Jurkat, Clone E6-1 (cell line): ENCODE data around the gene NDUFV2.
"Not testable (repeated sequence)": the region's sequence is repeated elsewhere in the genome, so short reads cannot be mapped to it uniquely, and the experiment has no call there.

Source experiments
- DNase-seq: peaks from one replicate; pipeline ENCODE4 v3.0.0-alpha.2; 2011; ENCODE audit warnings: low read depth, low spot score
- H3K4me3 ChIP-seq: 2 replicates; pipeline ENCODE4 v1.5.1; 2011; ENCODE audit warnings: mild to moderate bottlenecking, low read length, control low read depth, moderate library complexity

Gene NDUFV2

DNA sequence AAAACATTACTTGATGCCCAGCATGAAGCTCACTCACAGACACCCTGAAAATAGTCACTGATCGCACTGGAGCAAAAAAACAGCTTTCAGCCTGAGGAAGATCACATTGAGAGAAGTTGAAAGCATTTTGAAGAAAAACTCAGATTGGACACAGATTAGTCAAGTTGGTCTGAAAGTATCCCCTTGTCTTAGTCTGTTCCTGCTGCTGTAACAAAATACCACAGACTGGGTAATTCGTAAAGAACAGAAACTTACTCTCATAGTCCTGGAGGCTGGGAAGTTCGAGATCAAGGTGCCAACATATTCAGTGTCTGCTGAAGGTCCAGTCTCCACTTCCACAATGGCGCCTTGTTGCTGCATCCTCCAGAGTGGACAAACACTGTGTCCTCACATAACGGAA lies 14.2 kb upstream of the NDUFV2 start:
- no peak for DNase-seq
- H3K4me3 ChIP-seq = no peak overlapping the region

DNA sequence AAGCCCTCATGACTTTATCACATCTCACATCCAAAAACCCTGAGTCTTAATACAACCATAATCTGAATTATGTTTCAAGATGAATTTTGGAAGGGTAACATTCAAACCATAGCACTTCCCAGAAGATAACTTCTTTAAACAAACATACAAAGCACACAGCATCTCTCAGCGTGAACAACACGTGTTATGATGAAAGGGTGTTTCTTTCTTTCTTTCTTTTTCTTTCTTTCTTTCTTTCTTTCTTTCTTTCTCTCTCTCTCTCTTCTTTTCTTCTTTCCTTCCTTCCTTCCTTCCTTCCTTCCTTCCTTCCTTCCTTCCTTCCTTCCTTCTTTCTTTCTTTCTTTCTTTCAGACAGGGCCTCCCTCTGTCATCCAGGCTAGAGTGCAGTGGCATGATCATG lies 13.8 kb upstream of the NDUFV2 start:
- H3K4me3 ChIP-seq, DNase-seq: not testable (repeated sequence)

DNA sequence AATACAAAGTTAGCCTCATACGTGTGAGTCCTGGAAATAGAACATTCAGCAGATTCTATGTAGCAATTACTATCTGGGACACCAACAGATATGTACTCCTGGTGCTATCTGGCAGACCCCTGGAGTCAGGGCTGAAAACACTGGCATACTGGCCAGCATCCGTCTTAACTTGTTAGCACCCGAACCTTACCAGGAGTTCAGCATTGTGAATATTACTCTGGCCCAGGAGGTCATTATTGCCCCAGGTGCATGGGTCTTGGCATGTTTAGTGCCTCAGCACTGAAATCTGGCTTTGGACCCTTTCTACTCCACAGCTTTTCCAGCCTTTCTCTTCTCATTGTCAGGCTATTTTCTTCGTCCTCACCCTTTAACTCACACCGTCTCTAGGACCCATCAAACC lies 11.9 kb upstream of the NDUFV2 start:
- DNase-seq = no peak

DNA sequence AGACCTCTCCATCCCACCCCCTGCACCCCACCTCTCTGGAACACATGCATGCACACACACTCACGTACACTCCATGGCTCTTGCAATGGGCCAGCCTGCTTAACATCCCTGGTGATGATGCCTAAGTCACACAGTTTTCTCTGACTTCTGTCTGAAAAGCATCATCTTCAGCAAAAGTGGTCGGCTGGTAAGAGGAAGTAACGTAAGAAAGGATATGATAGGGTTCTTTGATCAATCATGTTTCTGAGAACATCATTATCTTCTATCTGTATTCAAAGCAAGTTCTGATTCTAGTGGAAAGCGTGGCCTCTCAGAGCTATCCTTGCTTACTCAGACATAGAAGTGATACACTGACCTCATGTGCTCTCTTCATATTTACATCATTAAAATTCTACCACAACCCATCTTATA lies 11.4 kb upstream of the NDUFV2 start:
- no peak overlapping the region for H3K4me3 ChIP-seq
- DNase-seq = no peak

More for the DNA sequence above, 11.9 kb upstream of the NDUFV2 start:
- no peak overlapping the region for H3K4me3 ChIP-seq

DNA sequence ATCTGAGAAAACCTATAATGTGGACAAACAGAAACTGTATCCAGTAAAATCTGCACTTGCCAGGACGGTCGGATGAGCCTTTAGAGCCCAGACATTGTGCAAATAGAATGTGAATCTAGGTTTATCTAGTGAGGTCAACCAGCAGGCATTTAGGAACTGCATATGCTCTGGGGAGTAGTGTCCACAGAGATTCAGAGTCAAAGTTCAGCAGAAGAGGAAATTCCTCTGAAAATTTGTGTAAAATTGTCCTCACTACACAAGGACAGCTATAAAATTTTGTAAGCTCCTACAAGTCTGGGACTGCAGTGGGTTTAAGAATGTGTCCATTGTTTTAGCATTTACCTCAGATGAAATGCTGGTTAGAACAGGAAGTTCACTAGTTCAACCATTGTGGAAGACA lies 9.8 kb upstream of the NDUFV2 start:
- H3K4me3 ChIP-seq = no peak overlapping the region
- DNase-seq = no peak

DNA sequence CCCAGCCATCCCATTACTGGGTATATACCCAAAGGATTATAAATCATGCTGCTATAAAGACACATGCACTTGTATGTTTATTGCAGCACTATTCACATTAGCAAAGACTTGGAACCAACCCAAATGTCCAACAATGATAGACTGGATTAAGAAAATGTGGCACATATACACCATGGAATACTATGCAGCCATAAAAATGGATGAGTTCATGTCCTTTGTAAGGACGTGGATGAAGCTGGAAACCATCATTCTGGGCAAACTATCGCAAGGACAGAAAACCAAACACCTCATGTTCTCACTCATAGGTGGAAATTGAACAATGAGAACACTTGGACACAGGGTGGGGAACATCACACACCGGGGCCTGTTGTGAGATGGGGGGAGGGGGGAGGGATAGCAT lies 9.4 kb upstream of the NDUFV2 start:
- DNase-seq, H3K4me3 ChIP-seq: not testable (repeated sequence)

DNA sequence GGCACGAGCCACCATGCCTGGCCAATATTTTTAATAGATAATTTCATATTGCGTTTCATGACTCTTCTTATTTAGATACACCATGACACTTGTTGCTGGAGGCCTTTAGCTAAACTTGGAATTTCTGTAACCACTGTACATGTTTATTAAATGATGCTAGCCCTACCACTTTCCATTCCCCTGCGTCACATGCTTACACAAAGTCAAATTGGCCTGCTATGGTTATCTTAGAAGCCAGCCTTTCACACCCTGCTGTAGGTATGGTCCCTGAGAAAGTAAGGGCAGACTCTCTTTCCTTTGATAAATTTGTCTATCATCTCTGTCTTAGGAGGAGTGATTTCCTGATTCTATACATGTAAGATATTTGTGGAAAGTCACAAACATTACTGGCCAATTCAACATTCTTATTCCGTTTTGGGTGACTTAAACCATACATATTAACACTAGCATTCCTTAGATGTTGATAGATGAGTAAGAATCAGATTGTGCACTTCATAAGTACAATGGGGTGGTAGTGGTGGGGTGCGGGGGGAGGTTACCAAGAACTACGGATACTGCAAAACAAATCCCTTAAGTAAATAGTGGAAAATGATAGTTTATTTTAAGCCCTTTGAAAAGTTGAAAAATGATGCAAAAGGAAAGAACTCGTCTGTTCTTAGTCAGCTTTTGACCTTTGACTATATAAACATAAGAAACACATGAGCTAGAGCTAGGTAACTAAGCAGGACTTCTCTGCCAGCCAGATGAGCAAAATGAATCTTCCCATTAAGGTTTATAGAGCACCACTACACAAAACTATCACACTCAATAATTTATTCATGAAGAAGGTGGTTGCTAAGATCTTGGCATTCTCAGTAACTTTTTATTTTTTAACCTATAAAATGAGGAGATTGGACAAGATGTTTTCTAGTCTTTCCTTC lies 7.9 kb upstream of the NDUFV2 start:
- H3K4me3 ChIP-seq = no peak overlapping the region
- DNase-seq = no peak

DNA sequence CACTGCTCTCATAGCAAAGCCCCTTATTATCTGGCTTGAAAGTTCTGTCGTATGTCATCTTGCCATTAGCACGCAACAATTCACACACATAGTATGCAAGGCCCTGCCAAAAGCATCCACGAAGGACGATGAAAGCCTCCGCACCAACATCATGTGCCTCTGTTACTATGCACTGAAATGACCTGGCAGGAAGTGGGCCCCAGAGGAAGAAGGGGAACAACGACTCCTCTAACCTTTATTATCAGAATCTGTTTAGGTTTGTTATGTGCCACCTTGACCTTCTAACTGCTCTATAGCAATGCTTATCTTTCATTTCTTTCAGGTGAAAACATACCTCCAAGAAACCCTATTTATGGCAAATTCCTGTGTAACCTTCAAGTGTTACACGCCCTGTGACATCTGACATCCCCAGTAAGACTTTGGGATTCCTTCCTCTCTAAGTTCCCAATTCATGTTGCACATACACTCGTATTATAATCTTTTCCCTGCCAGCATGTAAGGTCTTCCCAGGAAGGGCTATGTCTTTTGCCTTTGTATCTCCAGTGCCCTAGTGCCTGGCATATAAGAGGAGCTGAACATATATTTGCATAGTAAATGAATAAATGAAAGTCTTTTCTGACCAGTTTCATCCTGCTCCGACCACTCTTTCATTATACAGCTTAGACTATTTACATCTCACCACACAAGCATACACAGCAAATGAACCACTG lies 7.0 kb upstream of the NDUFV2 start:
- DNase-seq = peak; percentile 23
- no peak overlapping the region for H3K4me3 ChIP-seq

DNA sequence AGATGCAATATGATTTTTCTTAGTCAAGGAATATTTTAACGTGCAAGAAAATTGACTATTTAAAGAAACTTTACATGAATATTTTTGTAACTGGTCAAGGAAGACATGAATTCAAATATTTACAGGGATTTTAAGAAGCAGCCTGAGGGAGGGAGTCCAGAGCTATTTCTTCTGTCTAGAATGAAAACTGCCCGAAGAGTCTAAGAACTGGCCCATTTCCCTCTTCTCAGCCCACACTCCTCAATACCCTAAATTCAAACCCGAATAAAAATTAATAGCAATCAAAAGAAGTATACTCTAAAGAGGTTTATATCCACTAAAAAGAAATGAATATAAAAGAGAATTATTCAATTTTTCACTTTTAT lies 6.5 kb upstream of the NDUFV2 start:
- DNase-seq = no peak
- H3K4me3 ChIP-seq = no peak overlapping the region

DNA sequence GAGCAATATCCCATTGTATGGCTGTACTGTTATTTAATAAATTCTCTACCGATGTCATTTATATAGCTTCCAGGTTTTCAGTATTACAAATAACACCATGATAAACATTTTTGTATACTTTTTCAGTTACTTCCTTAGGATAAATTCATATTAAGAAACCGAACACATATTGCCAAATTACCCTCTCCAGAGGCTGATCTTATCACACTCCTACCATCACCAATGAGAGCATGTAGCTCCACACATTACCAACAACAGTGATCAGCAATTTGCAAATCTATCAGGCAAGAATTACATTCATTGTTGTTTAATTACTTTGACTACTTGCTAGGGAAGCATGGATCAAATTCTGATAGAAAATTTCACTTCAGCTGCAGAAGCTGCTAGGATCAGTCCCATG lies 5.8 kb upstream of the NDUFV2 start:
- DNase-seq = no peak
- H3K4me3 ChIP-seq = no peak overlapping the region

DNA sequence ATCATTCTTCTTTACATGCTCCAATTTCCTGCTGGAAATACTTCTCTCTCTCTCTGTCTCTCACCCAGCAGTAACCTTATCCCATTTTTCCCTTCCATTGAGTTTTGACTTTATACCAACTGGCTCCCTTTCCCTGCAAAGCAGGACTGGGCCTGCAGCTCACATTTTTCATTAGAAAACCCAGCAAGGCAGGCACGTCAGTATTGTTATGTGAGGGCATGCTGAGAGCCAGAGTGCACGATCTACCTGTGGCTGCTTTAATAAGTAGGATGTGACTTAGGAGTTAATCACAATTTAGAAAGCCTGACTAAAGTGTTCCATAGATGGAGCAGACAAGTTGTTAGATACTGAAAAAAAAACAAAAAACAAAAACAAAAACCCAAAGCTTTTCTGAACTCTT lies 5.2 kb upstream of the NDUFV2 start:
- no peak for DNase-seq
- no peak overlapping the region for H3K4me3 ChIP-seq

DNA sequence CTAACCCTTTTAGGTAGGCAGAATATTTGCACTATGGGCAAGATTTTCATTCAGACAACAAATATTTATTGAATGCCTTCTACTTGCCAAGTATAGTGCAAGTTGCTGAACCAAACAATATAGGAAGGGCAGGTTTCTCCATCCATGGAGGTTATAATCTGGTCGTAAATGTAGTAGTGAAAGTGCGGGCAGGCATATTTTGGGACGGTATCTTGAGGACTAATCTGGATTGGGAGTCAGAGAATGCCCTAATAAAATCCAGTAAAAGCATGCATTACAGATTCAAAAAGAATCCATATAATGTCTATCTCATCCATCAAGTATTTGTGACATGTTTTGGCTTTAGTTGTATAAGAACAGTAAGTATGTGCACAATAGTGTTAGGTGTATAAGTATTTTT lies 1.7 kb upstream of the NDUFV2 start:
- no peak overlapping the region for H3K4me3 ChIP-seq
- no peak for DNase-seq

DNA sequence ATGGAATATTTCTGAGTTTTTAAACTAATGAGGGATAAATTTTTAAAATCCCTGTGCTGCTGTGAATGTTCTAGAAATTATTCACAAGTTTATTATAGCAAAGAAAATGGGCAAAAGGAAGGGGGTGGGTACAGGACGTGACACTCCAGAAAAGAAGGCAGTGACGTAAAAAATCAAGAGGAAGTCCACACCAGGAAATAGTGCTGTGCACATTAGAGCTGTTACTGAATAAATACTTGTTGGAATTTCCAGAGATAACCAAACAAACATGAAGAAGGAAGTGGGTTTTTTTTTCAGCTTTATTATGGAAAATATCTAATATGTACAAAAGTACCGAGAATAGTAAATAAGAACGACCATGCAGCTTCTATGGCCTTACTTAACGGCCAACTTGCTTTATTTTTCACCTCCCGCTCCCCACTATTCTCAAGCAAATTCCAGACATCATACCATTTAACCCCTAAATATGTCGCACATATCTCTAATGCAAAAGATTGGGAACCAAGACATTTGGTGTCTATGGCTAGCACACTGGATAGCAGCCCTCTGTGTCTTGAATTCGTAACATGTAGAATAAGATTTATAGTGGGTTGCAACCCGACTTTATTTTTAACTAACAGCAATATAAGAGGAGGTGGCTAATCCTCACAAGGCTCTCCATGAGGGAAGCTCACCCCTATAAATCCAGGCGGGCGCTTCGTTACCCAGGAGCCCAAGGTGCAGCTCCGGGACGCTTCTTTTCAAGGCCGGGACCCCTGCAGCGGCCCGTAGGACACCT lies 580 bp upstream of the NDUFV2 start:
- peak overlapping the region; percentile 82 for H3K4me3 ChIP-seq
- peak; percentile 65 for DNase-seq

DNA sequence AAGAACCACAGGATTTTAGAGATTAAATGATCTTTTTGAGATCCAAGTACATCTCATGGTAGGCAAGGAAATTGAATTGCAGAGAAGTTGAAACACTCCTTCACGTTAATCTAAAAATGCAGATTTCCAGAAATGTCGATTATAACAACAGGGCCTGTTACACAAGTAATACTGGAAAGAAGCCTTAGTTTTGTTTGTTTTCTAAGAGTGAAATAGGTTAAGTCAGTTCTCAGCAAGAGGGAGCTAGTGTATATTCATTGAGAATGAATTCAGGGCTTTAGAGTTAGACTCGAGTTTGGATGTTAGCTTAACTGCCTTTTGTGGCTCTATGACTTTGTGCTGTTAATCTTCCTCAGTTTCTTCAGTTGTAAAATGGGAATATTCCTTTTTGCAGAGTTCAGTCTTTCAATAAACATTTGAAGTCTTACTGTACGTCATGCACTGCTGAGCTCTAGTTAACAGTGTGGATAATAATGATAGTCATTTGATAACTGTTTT lies 926 bp downstream of the NDUFV2 start:
- no peak for DNase-seq
- peak overlapping the region; percentile 77 for H3K4me3 ChIP-seq

DNA sequence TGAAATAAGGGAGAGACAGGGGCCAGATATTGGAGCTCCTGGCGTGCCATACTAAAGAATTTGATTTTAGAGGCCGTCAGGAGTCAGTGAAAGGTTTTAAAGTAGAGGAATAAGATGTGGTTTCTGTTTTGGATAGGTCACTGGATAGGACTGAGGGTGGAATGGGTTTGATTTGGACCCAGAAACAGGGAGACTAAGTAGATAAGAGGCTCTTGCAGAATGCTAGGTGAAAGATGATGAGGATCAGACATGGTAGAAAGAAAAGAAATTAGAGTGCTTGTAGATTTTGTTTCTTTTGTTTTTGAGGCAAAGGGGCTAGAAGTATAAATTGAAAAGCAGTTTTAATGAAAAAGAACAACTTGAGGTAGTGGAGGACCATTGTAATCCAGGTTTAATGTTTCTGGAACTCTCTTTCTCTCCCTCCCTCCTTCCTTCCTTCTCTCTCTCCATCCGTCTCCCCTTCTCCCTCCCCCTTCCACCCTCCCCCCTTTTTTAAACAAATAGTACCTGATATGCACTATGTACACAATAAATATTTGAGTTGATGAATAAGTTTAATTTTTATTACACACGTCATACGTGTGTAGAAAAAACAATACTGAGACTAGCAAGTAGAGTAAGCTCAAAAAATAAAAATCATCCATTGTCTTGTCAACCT lies 1.9 kb downstream of the NDUFV2 start:
- H3K4me3 ChIP-seq = peak overlapping the region; percentile 77
- no peak for DNase-seq

DNA sequence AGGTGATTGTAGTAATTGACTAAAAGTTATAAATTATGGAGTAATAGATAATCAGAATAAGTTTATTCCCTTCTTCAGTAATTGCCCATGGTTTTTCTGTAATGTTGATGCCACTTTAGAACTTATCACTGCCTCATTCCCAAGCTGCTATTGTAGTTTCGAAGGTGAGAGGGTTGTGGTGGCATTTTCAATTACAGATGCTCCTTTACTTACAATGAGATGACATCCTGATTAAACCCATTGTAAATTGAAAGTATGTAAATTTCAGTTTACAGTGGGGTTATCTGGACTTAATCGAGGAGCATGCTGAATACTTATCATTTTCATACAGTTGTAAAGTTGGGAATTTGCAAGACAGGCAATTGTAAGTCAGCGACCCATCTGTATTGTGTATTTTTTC lies 2.9 kb downstream of the NDUFV2 start:
- H3K4me3 ChIP-seq = no peak overlapping the region
- no peak for DNase-seq

DNA sequence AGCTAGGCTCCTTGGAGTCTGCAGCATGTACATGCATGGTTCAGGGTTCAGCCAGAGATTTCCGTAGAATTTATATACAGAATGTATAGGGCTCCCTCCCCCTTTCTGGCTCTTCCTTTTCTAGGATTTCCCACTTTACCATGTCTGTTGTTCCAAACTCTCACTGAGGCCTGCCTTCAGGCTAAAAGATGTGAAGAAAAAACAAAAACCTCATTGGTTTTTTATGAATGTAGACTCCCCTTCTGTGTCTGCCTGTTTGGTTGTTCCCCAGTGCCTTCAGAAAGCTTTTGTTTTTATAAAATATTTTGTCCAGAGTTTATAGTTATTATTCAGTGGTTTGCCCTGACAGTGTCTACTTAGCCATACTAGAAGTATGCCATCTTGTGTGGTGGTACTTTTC lies 3.6 kb downstream of the NDUFV2 start:
- no peak overlapping the region for H3K4me3 ChIP-seq
- no peak for DNase-seq

DNA sequence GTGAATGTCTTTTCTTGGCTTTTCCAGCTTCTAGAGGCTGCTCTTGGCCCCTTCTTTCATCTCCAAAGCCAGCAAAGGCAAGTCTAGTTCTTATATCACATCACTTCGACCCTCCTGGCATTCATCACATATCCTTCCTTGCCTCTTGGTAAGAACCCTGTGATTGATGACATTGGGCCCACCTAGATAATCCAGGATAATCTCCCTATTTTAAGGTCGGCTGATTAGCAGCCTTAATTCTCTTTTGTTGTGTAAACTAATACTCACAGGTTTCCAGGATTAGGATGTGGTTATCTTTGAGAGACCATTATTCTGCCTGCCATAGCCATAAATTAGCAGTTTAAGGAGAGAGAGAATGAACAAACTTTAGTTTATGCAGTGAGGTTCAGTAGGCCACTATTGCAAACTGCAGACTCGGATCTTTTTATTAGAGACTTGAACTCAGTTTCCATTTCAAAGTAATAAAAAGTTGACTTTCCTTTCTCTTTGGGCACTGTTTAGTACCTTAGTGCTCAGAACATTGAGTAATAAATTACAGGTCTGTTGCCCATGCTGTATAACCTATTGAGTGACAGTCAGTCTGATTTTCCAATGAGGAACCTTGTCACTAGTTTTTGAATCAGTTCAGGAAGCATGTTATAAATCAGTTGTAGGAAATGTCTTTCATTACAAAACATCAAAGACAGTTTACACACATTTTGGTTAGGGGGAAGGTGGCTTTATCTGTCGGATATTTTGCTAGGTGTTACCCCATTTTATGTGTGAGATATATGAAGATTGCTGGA lies 4.5 kb downstream of the NDUFV2 start:
- no peak overlapping the region for H3K4me3 ChIP-seq
- no peak for DNase-seq
